ENCODE data around the gene MS4A8. TPM values are rescaled to one million over a fixed set of nuclear protein-coding genes. Genes with fewer than 3 reads are reported as not detected.
"Not testable (repeated sequence)": the region's sequence is repeated elsewhere in the genome, so short reads cannot be mapped to it uniquely, and the experiment has no call there.

Gene MS4A8
- total RNA-seq, 1 donor from 2014 or later, result not detected

- intact Hi-C loops (cut with DNase I); DNase-seq (ENCODE audit: missing footprints); ATAC-seq: not testable (repeated sequence)
These were observed 60.2 kb downstream of the MS4A8 start for GRCh38 chr11:60759438-60760225.

GRCh38 chr11:60761436-60762190 is 62.2 kb downstream of the MS4A8 start:
- ATAC-seq, result no peak
- intact Hi-C loops (cut with DNase I), result no loop called here
- no peak for DNase-seq (ENCODE audit: missing footprints)

- intact Hi-C loops (cut with DNase I), result no loop called here
- ATAC-seq, result no peak
- DNase-seq (ENCODE audit: missing footprints), result no peak
These were observed 63.7 kb downstream of the MS4A8 start for GRCh38 chr11:60762851-60763691.

GRCh38 chr11:60763692-60764369 is 64.4 kb downstream of the MS4A8 start:
- ATAC-seq (no peak), DNase-seq (ENCODE audit: missing footprints) (no peak)
- intact Hi-C loops (cut with DNase I), result no loop called here

- DNase-seq (ENCODE audit: missing footprints) (no peak), ATAC-seq (no peak)
- intact Hi-C loops (cut with DNase I), result no loop called here
These were observed 65.5 kb downstream of the MS4A8 start for GRCh38 chr11:60764879-60765278.

- ATAC-seq (no peak), DNase-seq (ENCODE audit: missing footprints) (no peak)
- intact Hi-C loops (cut with DNase I), result no loop called here
These were observed 65.9 kb downstream of the MS4A8 start for GRCh38 chr11:60765355-60765754.

Other genes with a start within 250 kb of the MS4A8 start
- gene MS4A1, start 243.8 kb upstream of the MS4A8 start, total RNA-seq, result not detected
- gene MS4A12, start 206.8 kb upstream of the MS4A8 start, total RNA-seq, result not detected
- not detected for gene MS4A13, start 184.2 kb upstream of the MS4A8 start, total RNA-seq
- not detected for gene MS4A18, start 25.1 kb downstream of the MS4A8 start, total RNA-seq
- not detected for gene MS4A15, start 57.3 kb downstream of the MS4A8 start, total RNA-seq
- not detected for gene MS4A10, start 85.7 kb downstream of the MS4A8 start, total RNA-seq
- 9.3 TPM for gene CCDC86, start 142.5 kb downstream of the MS4A8 start, total RNA-seq
- 2.4 TPM for gene PTGDR2, start 156.3 kb downstream of the MS4A8 start, total RNA-seq
- 0.14 TPM for gene ZP1, start 167.9 kb downstream of the MS4A8 start, total RNA-seq
- gene PRPF19, start 207.0 kb downstream of the MS4A8 start, total RNA-seq, result 41.1 TPM
- gene TMEM109, start 214.5 kb downstream of the MS4A8 start, total RNA-seq, result 97.5 TPM
- 6.3 TPM for gene TMEM132A, start 224.8 kb downstream of the MS4A8 start, total RNA-seq

All from Right ventricle myocardium inferior (tissue), 1 donor.